Mucosa of gallbladder (tissue), 1 donor: ENCODE results near the gene ADCY3. TPM values are rescaled to one million over a fixed set of nuclear protein-coding genes. Genes with fewer than 3 reads are reported as not detected.

ENCODE experiments used
- DNase-seq: peaks from one replicate; pipeline ENCODE4 v3.0.0-alpha.2; 2020; ENCODE audit warnings: low spot score
- total RNA-seq: library from RNA; stranded (reverse); gene quantifications from one replicate; pipeline ENCODE4 v1.2.1, GENCODE V29; 2021
- donor health status: DM: no; HTN: no; CAD: no.

Gene ADCY3
- total RNA-seq, 1 donor from 2014 or later, result 30.1 TPM

GRCh38 chr2:24875272-24875671 lies 44.8 kb downstream of the ADCY3 start:
- no peak for DNase-seq

DNA sequence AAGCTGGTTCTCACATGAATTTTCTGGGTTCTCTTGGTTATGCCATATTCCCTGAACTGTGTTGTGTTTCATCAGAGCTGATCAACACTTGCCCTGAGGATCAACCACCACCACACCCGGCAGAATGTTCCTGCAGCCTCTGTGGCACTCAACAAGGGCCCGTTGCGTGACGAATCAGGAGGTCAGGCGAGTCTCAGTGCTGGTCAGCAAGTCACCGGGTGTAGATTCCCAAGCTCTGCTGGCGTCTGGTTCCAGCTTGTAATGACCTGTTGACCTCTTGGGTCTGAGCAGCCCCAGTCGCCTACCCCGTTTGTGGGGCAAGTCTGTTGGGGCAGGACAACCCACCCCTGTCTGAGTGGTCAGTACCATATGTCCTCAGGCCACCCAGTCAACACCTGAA lies 46.0 kb downstream of the ADCY3 start:
- DNase-seq, result no peak

DNA sequence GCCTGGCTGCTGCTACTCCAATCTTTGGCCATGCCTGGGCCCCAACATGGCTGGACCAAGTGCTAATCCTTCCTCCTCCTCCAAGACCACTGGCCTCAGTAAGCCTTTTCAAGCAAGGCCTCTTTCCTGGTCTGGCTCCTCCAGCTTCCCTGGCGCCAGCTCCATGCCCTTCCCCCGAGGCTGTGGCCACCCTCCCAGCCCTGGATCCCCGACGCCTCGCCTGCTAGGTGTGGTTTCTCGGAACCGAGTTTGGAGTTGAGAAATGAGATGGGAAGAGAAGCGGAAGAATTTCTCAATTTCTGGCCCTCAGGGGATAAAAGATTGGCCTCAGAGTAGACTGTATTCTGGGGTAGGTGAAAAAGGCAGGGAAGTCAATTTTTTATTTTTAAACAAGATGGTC lies 46.4 kb downstream of the ADCY3 start:
- DNase-seq, result no peak

- DNase-seq, result no peak
Measured at GRCh38 chr2:24872344-24873115, 47.5 kb downstream of the ADCY3 start.

DNA sequence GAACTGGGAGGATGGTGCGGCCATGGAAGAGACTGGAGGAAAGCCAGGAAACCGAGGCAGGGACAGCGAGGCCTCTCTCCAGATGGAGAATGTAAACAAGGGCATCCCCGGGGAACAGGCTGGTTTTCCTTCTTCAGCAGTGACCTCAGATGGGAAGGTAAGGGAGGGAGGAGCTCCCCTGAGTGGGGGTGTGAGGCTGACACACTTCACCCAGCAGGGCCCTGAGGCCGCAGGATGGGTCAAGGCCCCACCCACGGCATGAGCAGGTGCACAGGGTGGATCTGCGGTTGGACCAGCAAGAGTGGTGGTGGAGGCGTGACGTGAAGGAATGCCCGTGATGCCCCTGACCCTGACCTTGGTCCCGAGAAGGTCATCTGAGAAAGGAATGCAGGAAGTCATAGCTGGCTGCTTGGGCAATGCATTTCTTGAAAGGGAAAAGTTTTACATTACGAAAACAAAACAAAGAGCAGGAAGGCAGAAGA lies 48.1 kb downstream of the ADCY3 start:
- DNase-seq, result peak; percentile 26

GRCh38 chr2:24870891-24871705 lies 48.9 kb downstream of the ADCY3 start:
- DNase-seq, result no peak

GRCh38 chr2:24870440-24870839 lies 49.6 kb downstream of the ADCY3 start:
- DNase-seq, result no peak

DNA sequence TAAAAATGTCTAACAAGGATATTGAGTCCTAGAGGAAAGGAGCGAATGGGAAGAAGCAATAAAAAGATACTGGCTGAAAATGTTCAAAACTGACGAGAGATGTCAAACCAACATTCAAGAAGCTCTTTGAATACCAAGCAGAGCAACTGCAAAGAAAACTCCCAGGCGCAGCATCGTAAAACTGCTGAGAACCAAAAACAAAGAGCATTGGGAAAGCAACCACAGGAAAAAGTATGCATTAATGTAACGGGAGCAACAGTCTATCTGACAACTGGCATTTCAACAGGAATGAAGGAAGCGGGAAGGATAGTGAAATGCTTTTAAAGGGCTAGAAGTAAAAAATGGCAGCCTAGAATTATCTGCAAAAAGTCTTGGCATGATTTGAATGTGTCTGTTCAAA lies 53.1 kb downstream of the ADCY3 start:
- DNase-seq, result no peak

DNA sequence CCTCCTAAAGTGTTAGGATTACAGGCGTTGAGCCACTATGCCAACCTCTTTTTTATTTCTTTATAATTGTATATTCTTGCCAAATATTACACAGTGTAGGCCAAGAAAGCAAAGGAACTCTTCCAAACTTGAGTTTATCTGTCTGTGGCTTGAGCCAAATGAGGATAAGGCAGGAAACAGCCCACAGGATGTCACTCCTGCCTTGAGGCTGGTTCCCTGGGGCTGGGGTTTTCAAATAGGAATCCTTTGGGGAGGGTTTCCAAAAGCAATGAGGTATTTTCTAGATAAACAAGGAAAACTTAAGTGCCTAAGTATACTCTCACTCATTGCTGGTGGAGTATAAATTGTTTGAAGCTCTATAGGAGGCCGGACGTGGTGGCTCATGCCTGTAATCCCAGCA lies 56.4 kb downstream of the ADCY3 start:
- DNase-seq, result no peak

- no peak for DNase-seq
Measured at GRCh38 chr2:24861500-24861899, 58.5 kb downstream of the ADCY3 start.

DNA sequence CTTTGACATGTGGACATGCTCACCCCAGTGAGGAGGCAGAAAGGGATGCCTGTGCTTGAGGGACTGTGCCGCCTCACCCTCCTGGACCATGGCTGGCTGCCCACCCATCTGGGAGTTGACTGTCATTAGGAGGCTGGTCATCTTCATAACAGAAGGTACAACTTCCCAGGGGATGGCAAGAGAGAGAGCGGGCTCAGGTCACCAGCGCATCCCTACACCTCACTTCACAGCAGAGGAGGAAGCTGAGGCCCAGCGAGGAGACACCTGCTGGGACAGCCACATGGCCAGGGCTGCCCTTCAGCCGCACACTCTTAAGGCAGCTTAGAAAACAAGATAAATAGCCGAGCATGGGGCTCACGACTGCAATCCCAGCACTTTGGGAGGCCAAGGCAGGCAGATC lies 59.4 kb downstream of the ADCY3 start:
- DNase-seq, result no peak

DNA sequence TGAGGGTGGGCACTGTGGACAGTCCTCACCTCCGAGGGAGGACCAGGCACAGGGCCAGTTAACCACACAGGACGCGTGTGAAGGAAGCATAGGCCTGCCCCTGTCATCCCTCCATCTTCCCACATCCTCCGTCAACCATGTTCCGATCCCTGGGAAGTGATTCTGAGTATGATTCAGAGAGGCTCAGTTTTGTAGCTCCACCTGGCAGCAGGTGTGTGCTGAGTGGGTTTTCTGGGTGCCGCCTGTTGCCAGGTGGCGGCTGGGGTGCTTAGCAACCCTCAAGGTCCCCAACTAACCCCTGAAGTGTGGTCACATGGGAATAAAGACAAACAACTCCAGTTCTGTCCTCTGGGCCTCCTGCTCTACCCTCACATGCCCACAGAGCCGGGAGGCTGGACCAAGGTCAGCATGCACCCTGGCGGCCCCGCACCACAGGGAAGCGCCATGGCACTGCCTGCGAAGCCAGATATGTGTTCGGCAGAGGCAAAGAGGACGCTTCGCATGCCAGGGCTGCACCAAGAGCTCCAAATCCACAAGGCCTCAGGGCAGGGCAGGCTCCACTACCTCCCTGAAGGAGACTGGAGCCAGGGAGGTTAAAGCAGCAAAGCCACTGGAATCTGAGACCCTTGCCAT lies 60.0 kb downstream of the ADCY3 start:
- DNase-seq, result no peak

DNA sequence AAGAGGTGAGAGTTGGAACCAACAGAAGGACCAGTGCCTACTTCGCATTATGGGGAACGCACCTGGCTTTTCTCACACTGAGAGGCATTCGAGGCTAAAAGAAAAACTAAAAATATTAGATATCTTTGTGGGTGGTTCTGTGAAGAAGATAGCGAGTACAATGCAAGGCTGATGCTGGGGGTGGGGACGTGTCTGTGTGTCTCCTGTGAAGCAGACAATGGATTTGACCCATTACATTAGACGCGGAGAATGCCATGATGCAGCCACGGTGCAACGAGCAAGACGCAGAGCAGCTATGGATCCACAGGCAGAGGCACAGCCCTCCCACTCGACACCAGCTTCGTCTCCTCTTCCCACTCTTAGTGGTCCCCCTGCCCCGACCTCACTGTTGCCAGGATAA lies 61.0 kb downstream of the ADCY3 start:
- DNase-seq, result no peak

DNA sequence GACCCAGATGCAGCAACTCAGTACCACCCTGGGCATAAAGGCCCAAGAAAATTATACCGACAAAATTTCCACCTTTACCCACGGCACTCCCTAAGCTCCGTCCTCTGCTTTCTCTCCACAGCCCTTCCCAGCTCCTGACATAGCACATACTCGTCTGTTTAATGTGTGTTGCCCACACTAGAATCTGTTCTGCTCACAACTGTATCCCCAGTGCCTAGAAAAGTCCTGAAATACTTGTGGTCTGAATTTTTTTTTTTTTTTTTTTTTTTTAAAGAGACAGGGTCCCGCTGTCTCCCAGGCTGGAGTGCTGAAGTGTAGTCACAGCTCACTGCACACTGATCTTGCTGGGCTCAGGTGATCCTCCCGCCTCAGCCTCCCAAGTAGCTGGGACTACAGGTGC lies 62.3 kb downstream of the ADCY3 start:
- no peak for DNase-seq

DNA sequence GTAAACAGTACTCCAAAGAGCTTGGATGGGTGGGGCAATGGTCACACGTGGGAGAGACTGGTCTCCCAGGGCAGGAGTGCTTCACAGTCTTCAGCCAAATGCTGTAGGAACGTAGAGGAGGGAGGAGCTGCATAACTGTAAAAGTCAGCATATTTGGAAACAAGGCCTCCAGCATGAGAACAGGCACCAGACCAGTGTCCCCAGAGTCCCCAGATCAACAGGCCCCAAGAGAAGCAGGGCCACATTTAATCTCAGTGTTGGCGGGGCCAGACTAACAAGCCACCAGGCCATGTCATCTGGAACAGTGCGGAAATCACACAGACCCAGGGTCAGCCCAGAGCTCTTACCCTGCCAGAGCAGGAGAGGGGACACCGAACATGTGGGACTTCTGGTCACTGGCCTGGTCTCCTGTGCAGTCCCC lies 63.2 kb downstream of the ADCY3 start:
- DNase-seq, result no peak

DNA sequence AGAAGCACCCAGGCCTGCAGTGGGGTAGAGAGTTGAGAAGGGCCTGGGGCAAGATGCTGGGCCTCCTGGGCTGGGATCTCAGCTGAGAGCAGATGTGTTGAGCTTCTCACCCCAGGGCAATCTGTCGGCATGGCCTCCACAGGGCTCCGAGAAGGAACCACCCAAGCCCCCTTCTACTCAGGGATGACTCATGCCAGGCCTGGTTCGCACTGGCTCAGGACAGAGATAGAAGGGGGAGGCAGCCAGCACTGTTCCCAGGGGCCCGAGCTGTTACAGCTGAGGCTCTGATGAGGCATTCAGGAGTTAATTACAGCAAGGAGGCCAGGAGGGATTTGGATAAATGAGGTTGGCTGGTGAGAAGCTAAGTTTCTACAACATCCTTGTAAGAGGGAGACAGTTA lies 64.3 kb downstream of the ADCY3 start:
- no peak for DNase-seq

DNA sequence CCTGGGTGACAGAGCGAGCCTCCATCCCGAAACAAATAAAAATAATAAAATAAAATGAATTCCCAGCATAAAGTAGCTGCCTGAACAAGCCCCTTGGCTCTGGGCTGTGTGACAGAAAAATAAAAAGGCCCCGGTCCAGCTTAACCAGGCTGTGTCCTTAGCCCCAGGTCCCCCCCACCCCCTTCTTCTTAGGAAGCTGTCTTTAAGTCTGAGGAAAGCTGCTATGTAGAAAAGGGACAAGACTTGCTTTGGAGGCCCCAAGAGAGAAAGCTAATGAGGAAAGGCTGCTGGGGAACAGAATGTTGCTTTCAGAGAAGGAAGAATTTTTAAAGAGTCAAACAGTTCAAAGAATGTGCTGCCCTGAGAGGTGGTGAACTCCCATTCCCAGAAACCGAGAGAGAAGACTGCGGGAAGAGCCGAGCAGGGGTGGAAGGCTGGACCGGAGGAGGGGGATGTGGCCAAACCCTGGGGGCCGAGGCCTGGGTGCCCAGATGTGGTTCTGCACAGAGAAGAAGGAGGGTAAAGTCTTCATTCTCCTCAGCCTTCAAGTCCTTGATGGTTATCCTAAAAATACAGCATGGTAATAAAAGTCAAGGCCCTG lies 64.9 kb downstream of the ADCY3 start:
- DNase-seq, result no peak

GRCh38 chr2:24853996-24854395 lies 66.0 kb downstream of the ADCY3 start:
- DNase-seq, result no peak

DNA sequence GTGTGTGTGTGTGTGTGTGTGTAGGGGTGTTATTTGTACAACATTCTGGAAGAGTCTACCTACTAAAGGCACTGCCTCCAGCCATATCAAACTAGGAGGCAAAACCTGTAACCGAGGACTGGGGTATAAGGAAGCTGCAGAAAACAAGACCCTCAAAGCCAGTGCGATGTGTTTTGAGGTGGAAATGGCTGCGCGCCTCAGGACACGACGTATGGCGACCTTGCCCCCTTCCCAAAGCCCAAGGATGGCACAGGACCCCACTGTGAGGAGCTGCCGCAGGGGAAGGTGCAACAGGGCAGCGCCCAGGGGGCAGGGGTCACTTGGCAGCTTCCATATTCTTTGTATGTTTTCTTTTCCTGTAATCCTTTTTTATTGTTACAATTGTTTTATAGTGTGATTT lies 67.0 kb downstream of the ADCY3 start:
- DNase-seq, result no peak

- DNase-seq, result no peak
Measured at GRCh38 chr2:24852431-24853020, 67.5 kb downstream of the ADCY3 start.

- no peak for DNase-seq
Measured at GRCh38 chr2:24852026-24852425, 68.0 kb downstream of the ADCY3 start.

GRCh38 chr2:24850944-24851343 lies 69.1 kb downstream of the ADCY3 start:
- DNase-seq, result no peak
